Measurements from ENCODE around the gene MTMR10. TPM values are rescaled to one million over a fixed set of nuclear protein-coding genes. Genes with fewer than 3 reads are reported as not detected.
A peak's percentile ranks its signal among the peaks of the same experiment; 100 is the strongest.

The MTMR10 gene
- 6.6 TPM for polyA plus RNA-seq (2013, experiment 1 of 2)
- 6.7 TPM for polyA plus RNA-seq (2013, experiment 2 of 2)

GRCh38 chr15:30991255-30992235, at the start of gene MTMR10:
MTMR10 (minus strand) TSS chr15:30991628; CDS start chr15:30991506, 122 bp downstream.
- Histone ChIP-seq H3K4me1 (ENCODE audit: control insufficient read depth, insufficient read depth, low read depth, low read length) (peaks cover 6% of the 10 kb centered on the region), H3K4ac (ENCODE audit: low read depth in 1 of 2, low read length in 2 of 2) (peak within 1 kb of the TSS; percentile 69 to 92), H4K91ac (ENCODE audit: low read length) (peak within 1 kb of the TSS; percentile 80), H3K4me2 (ENCODE audit: low read length, poor library complexity, severe bottlenecking) (peak within 1 kb of the TSS; percentile 91), H3K14ac (ENCODE audit: low read length in 2 of 2) (peak within 1 kb of the TSS in 1 of 2 experiments; percentile 96), H2BK5ac (ENCODE audit: low read depth, low read length, poor library complexity, severe bottlenecking) (peak within 1 kb of the TSS; percentile 94), H2BK12ac (ENCODE audit: low read length in 2 of 2) (peak within 1 kb of the TSS in 1 of 2 experiments; percentile 4), H3K27me3 (ENCODE audit: control insufficient read depth in 1 of 2, insufficient read depth in 1 of 2, low read length in 2 of 2) (no peaks in the 10 kb centered on the region), H2AK5ac (ENCODE audit: low read length, severe bottlenecking) (peak within 1 kb of the TSS; percentile 53), H3K9me3 (ENCODE audit: control insufficient read depth, low read length) (no peaks in the 10 kb centered on the region), H3K23ac (ENCODE audit: low read length in 2 of 2) (peak within 1 kb of the TSS; percentile 49 to 89), H3K18ac (ENCODE audit: low read depth in 1 of 2, low read length in 2 of 2) (peak within 1 kb of the TSS; percentile 88 to 98), H3K36me3 (ENCODE audit: control insufficient read depth in 1 of 2, insufficient read depth in 2 of 2, low read depth in 1 of 2, low read length in 2 of 2) (peaks cover 2 to 11% of the 10 kb centered on the region in 2 experiments), H2BK15ac (ENCODE audit: low read depth, poor library complexity, severe bottlenecking) (peak within 1 kb of the TSS; percentile 45), H4K8ac (ENCODE audit: low read length) (peak within 1 kb of the TSS; percentile 89), H3K79me1 (replicated peaks; ENCODE audit: low read length, poor library complexity, severe bottlenecking) (peaks cover 4% of the 10 kb centered on the region), H2AFZ (ENCODE audit: low read depth, low read length) (peak within 1 kb of the TSS; percentile 97), H3K27ac (ENCODE audit: low read length, poor library complexity, severe bottlenecking) (peak within 1 kb of the TSS; percentile 67), H2BK120ac (ENCODE audit: low read depth, low read length) (peak within 1 kb of the TSS; percentile 77), H3K9ac (ENCODE audit: low read length) (peak within 1 kb of the TSS; percentile 99), H3K4me3 (ENCODE audit: insufficient read depth in 1 of 2, low read depth in 1 of 2, low read length in 2 of 2) (peak within 1 kb of the TSS; percentile 97 to 99)
- peak; percentile 80 for DNase-seq
- WGBS, result under 1% methylated on average over 65 of the region's 114 CpGs

DNA sequence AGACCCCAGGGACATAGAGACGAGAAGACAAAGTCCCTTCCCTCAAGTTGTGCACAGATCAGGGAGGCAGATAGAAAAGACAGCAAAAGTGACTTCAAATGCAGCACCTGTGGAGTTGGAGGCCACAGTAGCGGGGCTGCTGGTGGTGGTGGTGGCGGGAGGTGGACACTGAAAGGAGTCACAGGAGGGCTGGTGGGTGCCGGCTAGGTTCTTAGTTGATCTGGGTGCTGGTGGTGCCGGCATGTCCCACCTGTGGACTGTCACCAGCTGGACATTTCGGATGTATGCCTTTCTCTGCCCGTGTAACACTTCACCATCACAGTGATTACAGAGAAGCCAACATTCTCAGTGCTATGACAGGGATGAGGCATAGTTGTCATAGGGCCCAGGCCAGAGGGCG, 49.2 kb upstream of the MTMR10 start:
- no peak overlapping the region for H3K4me2 ChIP-seq (ENCODE audit: low read length, poor library complexity, severe bottlenecking)
- H3K27me3 ChIP-seq (ENCODE audit: control insufficient read depth in 1 of 2, insufficient read depth in 1 of 2, low read length in 2 of 2), result peaks cover 0 to 1% of the 10 kb centered on the region in 2 experiments
- H3K18ac ChIP-seq (ENCODE audit: low read depth in 1 of 2, low read length in 2 of 2), result no peak overlapping the region
- no peak for DNase-seq
- H3K9ac ChIP-seq (ENCODE audit: low read length), result no peak overlapping the region
- peak overlapping the region; percentile 35 for H4K91ac ChIP-seq (ENCODE audit: low read length)
- no peaks in the 10 kb centered on the region for H3K36me3 ChIP-seq (ENCODE audit: control insufficient read depth in 1 of 2, insufficient read depth in 2 of 2, low read depth in 1 of 2, low read length in 2 of 2)
- no peak overlapping the region for H3K14ac ChIP-seq (ENCODE audit: low read length in 2 of 2)
- no peak overlapping the region for H2BK5ac ChIP-seq (ENCODE audit: low read depth, low read length, poor library complexity, severe bottlenecking)
- H3K9me3 ChIP-seq (ENCODE audit: control insufficient read depth, low read length), result no peaks in the 10 kb centered on the region
- no peak overlapping the region for H2BK12ac ChIP-seq (ENCODE audit: low read length in 2 of 2)
- no peak overlapping the region for H3K27ac ChIP-seq (ENCODE audit: low read length, poor library complexity, severe bottlenecking)
- H3K4me3 ChIP-seq (ENCODE audit: insufficient read depth in 1 of 2, low read depth in 1 of 2, low read length in 2 of 2), result no peak overlapping the region
- H2BK15ac ChIP-seq (ENCODE audit: low read depth, poor library complexity, severe bottlenecking), result no peak overlapping the region
- 96% methylated on average over 6 of the region's 8 CpGs for WGBS
- peak overlapping the region; percentile 3 for H2AK5ac ChIP-seq (ENCODE audit: low read length, severe bottlenecking)
- H3K4me1 ChIP-seq (ENCODE audit: control insufficient read depth, insufficient read depth, low read depth, low read length), result no peaks in the 10 kb centered on the region
- H4K8ac ChIP-seq (ENCODE audit: low read length), result no peak overlapping the region
- no peak overlapping the region for H2AFZ ChIP-seq (ENCODE audit: low read depth, low read length)
- no peaks in the 10 kb centered on the region for H3K79me1 ChIP-seq (replicated peaks; ENCODE audit: low read length, poor library complexity, severe bottlenecking)
- no peak overlapping the region for H2BK120ac ChIP-seq (ENCODE audit: low read depth, low read length)
- no peak overlapping the region for H3K23ac ChIP-seq (ENCODE audit: low read length in 2 of 2)
- H3K4ac ChIP-seq (ENCODE audit: low read depth in 1 of 2, low read length in 2 of 2), result no peak overlapping the region

DNA sequence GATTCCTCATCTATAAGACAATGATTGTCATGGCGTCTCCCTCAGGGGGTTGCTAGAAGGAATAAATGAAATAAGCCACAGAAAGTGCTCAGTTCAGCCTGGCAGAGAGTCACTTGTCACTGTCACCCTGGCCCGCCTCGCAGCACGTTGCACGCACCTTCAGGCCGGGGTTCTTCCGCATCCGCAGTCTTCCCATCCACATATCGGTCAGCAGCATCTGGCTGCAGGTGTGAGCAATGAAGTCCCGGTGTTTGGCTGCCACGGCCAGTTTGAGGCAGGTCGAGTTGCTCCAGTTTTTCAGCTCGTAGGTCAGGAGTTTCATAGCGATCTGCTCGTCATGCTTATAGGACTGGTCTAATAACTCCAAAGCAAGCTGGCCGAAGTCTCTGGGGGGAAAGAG, 48.5 kb upstream of the MTMR10 start:
- H3K4me3 ChIP-seq (ENCODE audit: insufficient read depth in 1 of 2, low read depth in 1 of 2, low read length in 2 of 2), result no peak overlapping the region
- DNase-seq, result no peak
- H4K8ac ChIP-seq (ENCODE audit: low read length), result no peak overlapping the region
- 89% methylated on average over 16 of the region's 16 CpGs for WGBS
- no peak overlapping the region for H3K14ac ChIP-seq (ENCODE audit: low read length in 2 of 2)
- H2AFZ ChIP-seq (ENCODE audit: low read depth, low read length), result no peak overlapping the region
- H2BK15ac ChIP-seq (ENCODE audit: low read depth, poor library complexity, severe bottlenecking), result no peak overlapping the region
- H3K27me3 ChIP-seq (ENCODE audit: control insufficient read depth in 1 of 2, insufficient read depth in 1 of 2, low read length in 2 of 2), result no peaks in the 10 kb centered on the region
- H3K23ac ChIP-seq (ENCODE audit: low read length in 2 of 2), result no peak overlapping the region
- no peaks in the 10 kb centered on the region for H3K79me1 ChIP-seq (replicated peaks; ENCODE audit: low read length, poor library complexity, severe bottlenecking)
- no peak overlapping the region for H2BK120ac ChIP-seq (ENCODE audit: low read depth, low read length)
- H3K4ac ChIP-seq (ENCODE audit: low read depth in 1 of 2, low read length in 2 of 2), result no peak overlapping the region
- no peak overlapping the region for H3K9ac ChIP-seq (ENCODE audit: low read length)
- no peak overlapping the region for H3K18ac ChIP-seq (ENCODE audit: low read depth in 1 of 2, low read length in 2 of 2)
- no peak overlapping the region for H4K91ac ChIP-seq (ENCODE audit: low read length)
- H3K4me1 ChIP-seq (ENCODE audit: control insufficient read depth, insufficient read depth, low read depth, low read length), result no peaks in the 10 kb centered on the region
- no peak overlapping the region for H2BK5ac ChIP-seq (ENCODE audit: low read depth, low read length, poor library complexity, severe bottlenecking)
- no peak overlapping the region for H2BK12ac ChIP-seq (ENCODE audit: low read length in 2 of 2)
- no peaks in the 10 kb centered on the region for H3K36me3 ChIP-seq (ENCODE audit: control insufficient read depth in 1 of 2, insufficient read depth in 2 of 2, low read depth in 1 of 2, low read length in 2 of 2)
- H3K9me3 ChIP-seq (ENCODE audit: control insufficient read depth, low read length), result no peaks in the 10 kb centered on the region
- H3K4me2 ChIP-seq (ENCODE audit: low read length, poor library complexity, severe bottlenecking), result no peak overlapping the region
- H3K27ac ChIP-seq (ENCODE audit: low read length, poor library complexity, severe bottlenecking), result no peak overlapping the region
- H2AK5ac ChIP-seq (ENCODE audit: low read length, severe bottlenecking), result no peak overlapping the region

GRCh38 chr15:31037731-31038477, 46.5 kb upstream of the MTMR10 start:
- Histone ChIP-seq H4K8ac (ENCODE audit: low read length) (no peak overlapping the region), H2AFZ (ENCODE audit: low read depth, low read length) (no peak overlapping the region), H3K14ac (ENCODE audit: low read length in 2 of 2) (no peak overlapping the region), H3K4me1 (ENCODE audit: control insufficient read depth, insufficient read depth, low read depth, low read length) (peaks cover 4% of the 10 kb centered on the region), H3K36me3 (ENCODE audit: control insufficient read depth in 1 of 2, insufficient read depth in 2 of 2, low read depth in 1 of 2, low read length in 2 of 2) (no peaks in the 10 kb centered on the region), H3K27ac (ENCODE audit: low read length, poor library complexity, severe bottlenecking) (no peak overlapping the region), H3K23ac (ENCODE audit: low read length in 2 of 2) (no peak overlapping the region), H2BK120ac (ENCODE audit: low read depth, low read length) (no peak overlapping the region), H3K4me3 (ENCODE audit: insufficient read depth in 1 of 2, low read depth in 1 of 2, low read length in 2 of 2) (no peak overlapping the region), H2BK15ac (ENCODE audit: low read depth, poor library complexity, severe bottlenecking) (no peak overlapping the region), H3K79me1 (replicated peaks; ENCODE audit: low read length, poor library complexity, severe bottlenecking) (no peaks in the 10 kb centered on the region), H2BK12ac (ENCODE audit: low read length in 2 of 2) (no peak overlapping the region), H3K27me3 (ENCODE audit: control insufficient read depth in 1 of 2, insufficient read depth in 1 of 2, low read length in 2 of 2) (no peaks in the 10 kb centered on the region), H2BK5ac (ENCODE audit: low read depth, low read length, poor library complexity, severe bottlenecking) (no peak overlapping the region), H2AK5ac (ENCODE audit: low read length, severe bottlenecking) (no peak overlapping the region), H3K4ac (ENCODE audit: low read depth in 1 of 2, low read length in 2 of 2) (no peak overlapping the region), H3K9ac (ENCODE audit: low read length) (no peak overlapping the region), H3K9me3 (ENCODE audit: control insufficient read depth, low read length) (no peaks in the 10 kb centered on the region), H3K4me2 (ENCODE audit: low read length, poor library complexity, severe bottlenecking) (no peak overlapping the region), H3K18ac (ENCODE audit: low read depth in 1 of 2, low read length in 2 of 2) (no peak overlapping the region), H4K91ac (ENCODE audit: low read length) (no peak overlapping the region)
- DNase-seq, result no peak
- 87% methylated on average over 8 of the region's 10 CpGs for WGBS
